HEK293 (cell line): ENCODE measurements around the gene LIPE.

ENCODE experiments used
- FEZF1 ChIP-seq: fragments of 450-650 bp; formaldehyde crosslinking; IDR thresholded peaks from 2 replicates; pipeline ENCODE4 v1.5.1; 2016; ENCODE audit warnings: missing biosample characterization, missing genetic modification characterization
- OSR2 ChIP-seq: fragments of 450-650 bp; formaldehyde crosslinking; IDR thresholded peaks from 2 replicates; pipeline ENCODE4 v1.5.1; 2016; ENCODE audit warnings: missing biosample characterization, missing genetic modification characterization
- SP2 ChIP-seq: fragments of 450-650 bp; formaldehyde crosslinking; IDR thresholded peaks from 2 replicates; pipeline ENCODE4 v1.5.1; 2016; ENCODE audit warnings: missing biosample characterization, missing genetic modification characterization
- YY2 ChIP-seq: fragments of 450-650 bp; formaldehyde crosslinking; IDR thresholded peaks from 2 replicates; pipeline ENCODE4 v1.5.1; 2016; ENCODE audit warnings: missing biosample characterization, missing genetic modification characterization
- ZFP41 ChIP-seq: fragments of 450-650 bp; formaldehyde crosslinking; IDR thresholded peaks from 2 replicates; pipeline ENCODE4 v1.5.1; 2016; ENCODE audit warnings: missing biosample characterization, missing genetic modification characterization, borderline replicate concordance
- ZIC2 ChIP-seq: fragments of 450-650 bp; formaldehyde crosslinking; IDR thresholded peaks from 2 replicates; pipeline ENCODE4 v1.5.1; 2016; ENCODE audit warnings: missing biosample characterization, missing genetic modification characterization
- ZNF132 ChIP-seq: fragments of 450-650 bp; formaldehyde crosslinking; IDR thresholded peaks from 2 replicates; pipeline ENCODE4 v1.5.1; 2017; ENCODE audit warnings: missing biosample characterization, missing genetic modification characterization, borderline replicate concordance
- ZNF18 ChIP-seq: fragments of 450-650 bp; formaldehyde crosslinking; IDR thresholded peaks from 2 replicates; pipeline ENCODE4 v1.5.1; 2016; ENCODE audit warnings: missing biosample characterization, missing genetic modification characterization
- ZNF280C ChIP-seq: fragments of 450-650 bp; formaldehyde crosslinking; IDR thresholded peaks from 2 replicates; pipeline ENCODE4 v1.5.1; 2016; ENCODE audit warnings: missing biosample characterization, missing genetic modification characterization
- ZNF311 ChIP-seq: fragments of 450-650 bp; formaldehyde crosslinking; IDR thresholded peaks from 2 replicates; pipeline ENCODE4 v1.5.1; 2017; ENCODE audit warnings: missing biosample characterization, missing genetic modification characterization, borderline replicate concordance
- ZNF354C ChIP-seq: fragments of 450-650 bp; formaldehyde crosslinking; IDR thresholded peaks from 2 replicates; pipeline ENCODE4 v1.5.1; 2016; ENCODE audit warnings: missing biosample characterization, missing genetic modification characterization, low read depth, borderline replicate concordance
- ZNF48 ChIP-seq: fragments of 450-650 bp; formaldehyde crosslinking; IDR thresholded peaks from 2 replicates; pipeline ENCODE4 v1.5.1; 2016; ENCODE audit warnings: missing biosample characterization, missing genetic modification characterization
- ZNF580 ChIP-seq: fragments of 450-650 bp; formaldehyde crosslinking; IDR thresholded peaks from 2 replicates; pipeline ENCODE4 v1.5.1; 2016; ENCODE audit warnings: missing biosample characterization, missing genetic modification characterization
- ZNF777 ChIP-seq: fragments of 450-650 bp; formaldehyde crosslinking; IDR thresholded peaks from 2 replicates; pipeline ENCODE4 v1.5.1; 2017; ENCODE audit warnings: missing biosample characterization, missing genetic modification characterization, borderline replicate concordance
- ZNF837 ChIP-seq: fragments of 450-650 bp; formaldehyde crosslinking; IDR thresholded peaks from 2 replicates; pipeline ENCODE4 v1.5.1; 2016; ENCODE audit warnings: missing biosample characterization, missing genetic modification characterization
- ZSCAN4 ChIP-seq: fragments of 450-650 bp; formaldehyde crosslinking; IDR thresholded peaks from 2 replicates; pipeline ENCODE4 v1.5.1; 2017; ENCODE audit warnings: missing biosample characterization, missing genetic modification characterization
- ZSCAN5A ChIP-seq: fragments of 450-650 bp; formaldehyde crosslinking; IDR thresholded peaks from 2 replicates; pipeline ENCODE4 v1.5.1; 2016; ENCODE audit warnings: missing biosample characterization, missing genetic modification characterization
- TF ChIP-seq, protein P1 (sequence below): fragments of 450-650 bp; formaldehyde crosslinking; IDR thresholded peaks from 2 replicates; pipeline ENCODE4; 2016; ENCODE audit warnings: missing biosample characterization, missing genetic modification characterization
- TF ChIP-seq, protein P2 (sequence below): fragments of 450-650 bp; formaldehyde crosslinking; IDR thresholded peaks from 2 replicates; pipeline ENCODE4 v1.5.1; 2016; ENCODE audit warnings: missing biosample characterization, missing genetic modification characterization
- TF ChIP-seq, protein P3 (sequence below): fragments of 450-650 bp; formaldehyde crosslinking; IDR thresholded peaks from 2 replicates; pipeline ENCODE4 v1.5.1; 2016; ENCODE audit warnings: missing biosample characterization, missing genetic modification characterization
- TF ChIP-seq, protein P4 (sequence below): fragments of 450-650 bp; formaldehyde crosslinking; conservative IDR thresholded peaks from 2 replicates; pipeline ENCODE4 v1.5.1; 2016; ENCODE audit warnings: low read depth, missing biosample characterization, missing genetic modification characterization

LIPE gene

DNA sequence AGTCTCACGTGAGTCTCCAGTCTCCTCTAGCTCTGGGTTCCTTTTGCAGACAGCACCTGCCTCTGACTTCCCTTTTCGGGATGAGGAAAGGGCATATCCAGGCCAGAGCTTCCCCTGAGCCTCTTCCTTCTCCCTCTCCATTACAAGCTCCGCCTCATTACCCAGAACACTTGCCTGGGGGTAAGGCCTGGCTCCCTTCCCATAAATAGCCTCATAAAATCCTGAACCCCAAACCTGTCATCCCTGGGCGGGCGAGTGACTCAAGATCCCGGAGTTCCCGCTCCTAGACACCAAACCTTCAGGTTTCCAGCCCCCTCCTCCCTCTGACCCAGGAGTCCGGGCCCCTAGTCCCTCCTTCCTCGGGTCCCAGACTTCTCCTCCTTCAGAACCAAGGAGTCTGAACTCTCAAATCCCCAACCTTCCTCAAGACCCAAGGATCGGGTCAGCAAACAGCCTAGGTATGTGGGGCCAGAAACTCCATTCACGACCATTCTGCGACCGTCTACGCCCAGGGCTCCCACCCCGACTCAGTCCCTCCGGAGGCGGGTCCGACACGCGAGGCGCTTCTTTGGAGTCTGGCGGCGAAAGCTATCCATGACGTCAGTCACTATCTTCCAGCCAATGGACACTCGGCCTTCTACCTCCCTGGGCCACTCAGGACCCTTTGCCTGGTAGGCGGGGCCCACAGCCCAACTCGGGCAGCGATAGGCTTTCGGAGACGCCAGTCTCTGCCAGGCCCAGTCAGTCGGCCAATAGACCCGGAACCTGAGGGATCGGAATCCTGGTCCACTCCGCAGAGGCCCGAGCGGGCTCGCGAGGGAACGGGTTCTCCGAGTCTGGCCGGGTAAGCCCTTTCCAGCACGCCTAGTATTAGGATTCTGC lies 30.6 kb downstream of the LIPE start (continued):
- TF ChIP-seq, protein P1, sequence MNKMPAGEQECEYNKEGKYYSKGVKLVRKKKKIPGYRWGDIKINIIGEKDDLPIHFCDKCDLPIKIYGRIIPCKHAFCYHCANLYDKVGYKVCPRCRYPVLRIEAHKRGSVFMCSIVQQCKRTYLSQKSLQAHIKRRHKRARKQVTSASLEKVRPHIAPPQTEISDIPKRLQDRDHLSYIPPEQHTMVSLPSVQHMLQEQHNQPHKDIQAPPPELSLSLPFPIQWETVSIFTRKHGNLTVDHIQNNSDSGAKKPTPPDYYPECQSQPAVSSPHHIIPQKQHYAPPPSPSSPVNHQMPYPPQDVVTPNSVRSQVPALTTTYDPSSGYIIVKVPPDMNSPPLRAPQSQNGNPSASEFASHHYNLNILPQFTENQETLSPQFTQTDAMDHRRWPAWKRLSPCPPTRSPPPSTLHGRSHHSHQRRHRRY (tag by site-specific recombination): no peak
- TF ChIP-seq ZFP41 (no peak), ZNF48 (no peak), ZNF777 (tag by site-specific recombination) (no peak), ZIC2 (no peak), FEZF1 (tag by site-specific recombination) (no peak), OSR2 (no peak), ZNF280C (tag by site-specific recombination) (no peak), ZNF354C (tag by site-specific recombination) (no peak), ZNF311 (tag by site-specific recombination) (no peak), ZNF837 (tag by site-specific recombination) (no peak), ZSCAN4 (0 out of 2 replicates have a peak, but pooled peaks have one; percentile 12), ZSCAN5A (tag by site-specific recombination) (no peak), ZNF132 (tag by site-specific recombination) (no peak), YY2 (tag by site-specific recombination) (no peak), ZNF18 (no peak), SP2 (tag by site-specific recombination) (peak; percentile 99), ZNF580 (peak; percentile 63)
- TF ChIP-seq, protein P2, sequence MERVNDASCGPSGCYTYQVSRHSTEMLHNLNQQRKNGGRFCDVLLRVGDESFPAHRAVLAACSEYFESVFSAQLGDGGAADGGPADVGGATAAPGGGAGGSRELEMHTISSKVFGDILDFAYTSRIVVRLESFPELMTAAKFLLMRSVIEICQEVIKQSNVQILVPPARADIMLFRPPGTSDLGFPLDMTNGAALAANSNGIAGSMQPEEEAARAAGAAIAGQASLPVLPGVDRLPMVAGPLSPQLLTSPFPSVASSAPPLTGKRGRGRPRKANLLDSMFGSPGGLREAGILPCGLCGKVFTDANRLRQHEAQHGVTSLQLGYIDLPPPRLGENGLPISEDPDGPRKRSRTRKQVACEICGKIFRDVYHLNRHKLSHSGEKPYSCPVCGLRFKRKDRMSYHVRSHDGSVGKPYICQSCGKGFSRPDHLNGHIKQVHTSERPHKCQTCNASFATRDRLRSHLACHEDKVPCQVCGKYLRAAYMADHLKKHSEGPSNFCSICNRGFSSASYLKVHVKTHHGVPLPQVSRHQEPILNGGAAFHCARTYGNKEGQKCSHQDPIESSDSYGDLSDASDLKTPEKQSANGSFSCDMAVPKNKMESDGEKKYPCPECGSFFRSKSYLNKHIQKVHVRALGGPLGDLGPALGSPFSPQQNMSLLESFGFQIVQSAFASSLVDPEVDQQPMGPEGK (tag by site-specific recombination): peak; percentile 92
- TF ChIP-seq, protein P3, sequence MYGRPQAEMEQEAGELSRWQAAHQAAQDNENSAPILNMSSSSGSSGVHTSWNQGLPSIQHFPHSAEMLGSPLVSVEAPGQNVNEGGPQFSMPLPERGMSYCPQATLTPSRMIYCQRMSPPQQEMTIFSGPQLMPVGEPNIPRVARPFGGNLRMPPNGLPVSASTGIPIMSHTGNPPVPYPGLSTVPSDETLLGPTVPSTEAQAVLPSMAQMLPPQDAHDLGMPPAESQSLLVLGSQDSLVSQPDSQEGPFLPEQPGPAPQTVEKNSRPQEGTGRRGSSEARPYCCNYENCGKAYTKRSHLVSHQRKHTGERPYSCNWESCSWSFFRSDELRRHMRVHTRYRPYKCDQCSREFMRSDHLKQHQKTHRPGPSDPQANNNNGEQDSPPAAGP (tag by site-specific recombination): no peak; the same call in 1 of the 2 replicates
- TF ChIP-seq, protein P4, sequence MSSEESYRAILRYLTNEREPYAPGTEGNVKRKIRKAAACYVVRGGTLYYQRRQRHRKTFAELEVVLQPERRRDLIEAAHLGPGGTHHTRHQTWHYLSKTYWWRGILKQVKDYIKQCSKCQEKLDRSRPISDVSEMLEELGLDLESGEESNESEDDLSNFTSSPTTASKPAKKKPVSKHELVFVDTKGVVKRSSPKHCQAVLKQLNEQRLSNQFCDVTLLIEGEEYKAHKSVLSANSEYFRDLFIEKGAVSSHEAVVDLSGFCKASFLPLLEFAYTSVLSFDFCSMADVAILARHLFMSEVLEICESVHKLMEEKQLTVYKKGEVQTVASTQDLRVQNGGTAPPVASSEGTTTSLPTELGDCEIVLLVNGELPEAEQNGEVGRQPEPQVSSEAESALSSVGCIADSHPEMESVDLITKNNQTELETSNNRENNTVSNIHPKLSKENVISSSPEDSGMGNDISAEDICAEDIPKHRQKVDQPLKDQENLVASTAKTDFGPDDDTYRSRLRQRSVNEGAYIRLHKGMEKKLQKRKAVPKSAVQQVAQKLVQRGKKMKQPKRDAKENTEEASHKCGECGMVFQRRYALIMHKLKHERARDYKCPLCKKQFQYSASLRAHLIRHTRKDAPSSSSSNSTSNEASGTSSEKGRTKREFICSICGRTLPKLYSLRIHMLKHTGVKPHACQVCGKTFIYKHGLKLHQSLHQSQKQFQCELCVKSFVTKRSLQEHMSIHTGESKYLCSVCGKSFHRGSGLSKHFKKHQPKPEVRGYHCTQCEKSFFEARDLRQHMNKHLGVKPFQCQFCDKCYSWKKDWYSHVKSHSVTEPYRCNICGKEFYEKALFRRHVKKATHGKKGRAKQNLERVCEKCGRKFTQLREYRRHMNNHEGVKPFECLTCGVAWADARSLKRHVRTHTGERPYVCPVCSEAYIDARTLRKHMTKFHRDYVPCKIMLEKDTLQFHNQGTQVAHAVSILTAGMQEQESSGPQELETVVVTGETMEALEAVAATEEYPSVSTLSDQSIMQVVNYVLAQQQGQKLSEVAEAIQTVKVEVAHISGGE (tag by site-specific recombination): peak; percentile 46
